PC-9 (cell line): ENCODE measurements around the gene CCDC9B. TPM values are rescaled to one million over a fixed set of nuclear protein-coding genes. Genes with fewer than 3 reads are reported as not detected.

ENCODE experiments used
- BruUV-seq: library from RNA; stranded (reverse); fragments of 400-500 nt; replicated peaks from 2 replicates; lab custom pipeline; 2021; lab: Mats Ljungman, UMichigan
- CTCF ChIA-PET: fragments of 300-600 bp; sonication (Branson Sonifier 250); formaldehyde crosslinking; loops from one replicate; lab custom pipeline; 2022; ENCODE audit warnings: antibody characterized with exemption; lab: Charles Lee
- POLR2A ChIA-PET: fragments of 300-600 bp; sonication (Branson Sonifier 250); formaldehyde crosslinking; loops from one replicate; lab custom pipeline; 2022; ENCODE audit warnings: antibody characterized with exemption; ENCODE audit not compliant: unreplicated experiment; lab: Charles Lee
- DNase-seq, 2 experiments: peaks; one replicate each; pipeline versions ENCODE4 v3.0.0 to v3.0.0-alpha.2; 2015 to 2022; ENCODE audit warnings: mixed read lengths in 1 of 2
- H2AFZ ChIP-seq: fragments of 200-600 bp; sonication (generic); 2 replicates; pipeline ENCODE4 v1.8.1; 2017; ENCODE audit warnings: antibody characterized with exemption
- H3F3A ChIP-seq: fragments of 200-600 bp; sonication (generic); 2 replicates; pipeline ENCODE4 v1.8.1; 2017; ENCODE audit warnings: antibody characterized with exemption, mild to moderate bottlenecking, low read depth; ENCODE audit not compliant: insufficient read depth
- H3K27ac ChIP-seq: fragments of 200-600 bp; sonication (generic); 2 replicates; pipeline ENCODE4 v1.6.1; 2016; ENCODE audit warnings: mixed run types
- H3K27me3 ChIP-seq: fragments of 200-600 bp; sonication (generic); 2 replicates; pipeline ENCODE4 v1.6.1; 2016; ENCODE audit warnings: low read depth, mixed run types; ENCODE audit not compliant: insufficient read depth
- H3K36me3 ChIP-seq: fragments of 200-600 bp; sonication (generic); 2 replicates; pipeline ENCODE4 v1.6.1; 2016; ENCODE audit warnings: low read depth, mixed run types
- H3K4me1 ChIP-seq: fragments of 200-600 bp; sonication (generic); replicated peaks from 2 replicates; pipeline ENCODE4 v1.6.1; 2016; ENCODE audit warnings: mixed run types; ENCODE audit not compliant: insufficient read depth
- H3K4me2 ChIP-seq: fragments of 200-600 bp; sonication (generic); 2 replicates; pipeline ENCODE4 v1.6.1; 2017; ENCODE audit warnings: mixed run types
- H3K4me3 ChIP-seq: fragments of 200-600 bp; sonication (generic); 2 replicates; pipeline ENCODE4 v1.6.1; 2016; ENCODE audit warnings: mixed run types
- H3K79me2 ChIP-seq: fragments of 200-600 bp; sonication (generic); 2 replicates; pipeline ENCODE4 v1.6.1; 2017; ENCODE audit warnings: low read depth, mixed run types
- H3K9me2 ChIP-seq: fragments of 200-600 bp; sonication (generic); 2 replicates; pipeline ENCODE4 v1.8.1; 2017; ENCODE audit warnings: mild to moderate bottlenecking; ENCODE audit not compliant: insufficient read depth
- H3K9me3 ChIP-seq: fragments of 200-600 bp; sonication (generic); 2 replicates; pipeline ENCODE4 v1.8.1; 2016; ENCODE audit warnings: low read depth; ENCODE audit not compliant: insufficient read depth
- H4K20me1 ChIP-seq: fragments of 200-600 bp; sonication (generic); 2 replicates; pipeline ENCODE4 v1.8.1; 2017; ENCODE audit not compliant: insufficient read depth
- EZH2 ChIP-seq: fragments of 200-600 bp; sonication (generic); IDR thresholded peaks from 2 replicates; pipeline ENCODE4 v1.8.0; 2017; ENCODE audit warnings: antibody characterized with exemption, low read depth
- intact Hi-C: fragments of 100-400 bp; cut with micrococcal nuclease; formaldehyde crosslinking; loops from one replicate; pipeline ENCODE4 v1.10.0; 2022; ENCODE audit not compliant: unreplicated experiment
- total RNA-seq: library from RNA; stranded (reverse); gene quantifications from 2 replicates; pipeline ENCODE4 v1.2.3, GENCODE V29; 2021
- TF ChIP-seq, protein P1 (sequence below): fragments of 200-600 bp; sonication (generic); conservative IDR thresholded peaks from 2 replicates; pipeline ENCODE4 v1.6.1; 2017; ENCODE audit warnings: mixed run types, antibody characterized with exemption, mild to moderate bottlenecking, moderate library complexity

Gene CCDC9B
- total RNA-seq, 1 experiment from 2014 or later: 141 TPM

DNA sequence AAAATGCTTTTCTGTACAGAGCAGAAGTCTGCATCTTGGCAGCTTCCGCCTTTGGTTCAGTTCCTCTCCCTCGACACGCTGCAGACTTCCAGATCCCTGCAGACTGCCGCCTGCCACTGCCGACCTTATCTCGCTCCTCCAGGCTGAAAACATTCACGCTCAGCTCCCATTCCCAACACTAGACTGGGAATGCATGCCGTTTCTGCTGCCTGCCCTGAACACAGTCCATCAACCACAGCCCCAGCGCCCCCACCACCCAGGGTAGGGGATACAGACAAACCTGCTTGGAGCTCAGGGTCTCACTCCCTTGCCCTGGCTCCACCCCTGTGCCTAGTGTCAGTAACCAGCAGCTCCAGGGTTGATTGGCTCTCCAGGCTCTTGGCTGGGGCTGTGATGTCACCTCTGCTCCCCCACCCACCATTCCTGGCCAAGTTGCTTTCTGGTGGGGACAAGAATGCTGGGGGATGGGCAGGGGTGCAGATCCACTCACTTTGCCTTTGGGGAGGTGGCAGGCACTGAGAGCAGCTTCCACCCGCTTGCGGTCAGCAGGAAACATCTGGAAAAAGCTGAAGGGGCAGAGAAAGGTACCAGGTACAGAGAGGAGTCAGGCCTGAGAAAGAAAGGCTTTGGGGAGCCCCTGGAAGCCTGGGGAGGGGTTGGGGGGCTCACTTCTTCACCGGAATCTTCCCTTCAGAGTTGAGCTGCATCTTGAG, 39.1 kb downstream of the CCDC9B start:
- no peaks in the 10 kb centered on the region for H3K27me3 ChIP-seq
- no peaks in the 10 kb centered on the region for H3K4me1 ChIP-seq
- H3K9me2 ChIP-seq: no peaks in the 10 kb centered on the region
- TF ChIP-seq, protein P1, sequence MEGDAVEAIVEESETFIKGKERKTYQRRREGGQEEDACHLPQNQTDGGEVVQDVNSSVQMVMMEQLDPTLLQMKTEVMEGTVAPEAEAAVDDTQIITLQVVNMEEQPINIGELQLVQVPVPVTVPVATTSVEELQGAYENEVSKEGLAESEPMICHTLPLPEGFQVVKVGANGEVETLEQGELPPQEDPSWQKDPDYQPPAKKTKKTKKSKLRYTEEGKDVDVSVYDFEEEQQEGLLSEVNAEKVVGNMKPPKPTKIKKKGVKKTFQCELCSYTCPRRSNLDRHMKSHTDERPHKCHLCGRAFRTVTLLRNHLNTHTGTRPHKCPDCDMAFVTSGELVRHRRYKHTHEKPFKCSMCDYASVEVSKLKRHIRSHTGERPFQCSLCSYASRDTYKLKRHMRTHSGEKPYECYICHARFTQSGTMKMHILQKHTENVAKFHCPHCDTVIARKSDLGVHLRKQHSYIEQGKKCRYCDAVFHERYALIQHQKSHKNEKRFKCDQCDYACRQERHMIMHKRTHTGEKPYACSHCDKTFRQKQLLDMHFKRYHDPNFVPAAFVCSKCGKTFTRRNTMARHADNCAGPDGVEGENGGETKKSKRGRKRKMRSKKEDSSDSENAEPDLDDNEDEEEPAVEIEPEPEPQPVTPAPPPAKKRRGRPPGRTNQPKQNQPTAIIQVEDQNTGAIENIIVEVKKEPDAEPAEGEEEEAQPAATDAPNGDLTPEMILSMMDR: no peak
- no peak for TF ChIP-seq EZH2
- no peak overlapping the region for H3K27ac ChIP-seq
- no peaks in the 10 kb centered on the region for H3K36me3 ChIP-seq
- no peaks in the 10 kb centered on the region for H4K20me1 ChIP-seq
- BruUV-seq: no TSS peak
- no peaks in the 10 kb centered on the region for H3K79me2 ChIP-seq
- no peaks in the 10 kb centered on the region for H3F3A ChIP-seq
- H3K9me3 ChIP-seq: no peaks in the 10 kb centered on the region
- no peak overlapping the region for H3K4me3 ChIP-seq
- no peak overlapping the region for H3K4me2 ChIP-seq
- intact Hi-C loops: no loop called here
- H2AFZ ChIP-seq: no peak overlapping the region
- DNase-seq: no peak
- CTCF ChIA-PET: no interaction called here
- POLR2A ChIA-PET: no interaction called here

DNA sequence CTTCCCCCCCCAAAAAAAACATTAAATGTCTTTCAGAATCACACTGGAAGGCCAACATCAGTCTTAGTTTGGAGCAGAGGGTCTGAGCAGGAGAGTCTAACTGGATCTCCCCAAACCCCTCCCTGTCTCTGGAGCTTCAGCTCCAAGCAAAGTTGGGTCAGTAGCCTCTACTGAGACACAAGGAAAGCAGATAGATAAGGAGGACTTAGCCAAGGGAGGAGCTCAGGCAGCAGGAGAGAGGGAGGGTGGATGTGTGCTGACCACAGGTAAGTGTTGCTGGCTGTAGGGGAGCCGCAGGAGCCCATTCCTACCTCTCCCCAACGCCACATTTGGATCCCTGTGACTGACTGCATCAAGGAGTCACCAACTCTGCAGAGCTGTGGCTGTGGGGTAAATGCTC, 40.0 kb downstream of the CCDC9B start:
- intact Hi-C loops: no loop called here
- Histone ChIP-seq H3K36me3 (no peaks in the 10 kb centered on the region), H3F3A (no peaks in the 10 kb centered on the region), H3K79me2 (no peaks in the 10 kb centered on the region), H3K27me3 (no peaks in the 10 kb centered on the region), H4K20me1 (no peaks in the 10 kb centered on the region), H3K4me3 (no peak overlapping the region), H3K27ac (no peak overlapping the region), H3K4me2 (no peak overlapping the region), H3K9me2 (no peaks in the 10 kb centered on the region), H2AFZ (no peak overlapping the region), H3K4me1 (no peaks in the 10 kb centered on the region), H3K9me3 (no peaks in the 10 kb centered on the region)
- no TSS peak for BruUV-seq
- TF ChIP-seq, protein P1: no peak
- TF ChIP-seq EZH2: no peak
- CTCF ChIA-PET: no interaction called here
- POLR2A ChIA-PET: no interaction called here
- no peak for DNase-seq

GRCh38 chr15:40300367-40300766, 40.4 kb downstream of the CCDC9B start:
- H4K20me1 ChIP-seq: no peaks in the 10 kb centered on the region
- no peaks in the 10 kb centered on the region for H3F3A ChIP-seq
- H3K36me3 ChIP-seq: no peaks in the 10 kb centered on the region
- ChIA-PET CTCF (no interaction called here), POLR2A (no interaction called here)
- TF ChIP-seq, protein P1: no peak
- no peak for TF ChIP-seq EZH2
- H3K4me3 ChIP-seq: no peak overlapping the region
- no peaks in the 10 kb centered on the region for H3K9me3 ChIP-seq
- H3K27ac ChIP-seq: no peak overlapping the region
- H3K27me3 ChIP-seq: no peaks in the 10 kb centered on the region
- H3K4me1 ChIP-seq: no peaks in the 10 kb centered on the region
- no peaks in the 10 kb centered on the region for H3K9me2 ChIP-seq
- no peaks in the 10 kb centered on the region for H3K79me2 ChIP-seq
- no peak overlapping the region for H2AFZ ChIP-seq
- H3K4me2 ChIP-seq: no peak overlapping the region
- DNase-seq: no peak
- no TSS peak for BruUV-seq
- intact Hi-C loops: no loop called here
